Testis (tissue), 3 donors: Measurements from ENCODE around the gene MAPK1. TPM values are rescaled to one million over a fixed set of nuclear protein-coding genes. Genes with fewer than 3 reads are reported as not detected.

Experiments
- DNase-seq: peaks from one replicate; pipeline ENCODE4 v3.0.0-alpha.2; 2019
- H3K27ac ChIP-seq, 2 donors: fragments of 200-600 bp; sonication (generic); one replicate each; pipeline ENCODE4 v1.5.1; 2019
- H3K27me3 ChIP-seq: fragments of 200-600 bp; sonication (generic); one replicate; pipeline ENCODE4 v1.5.1; 2019
- H3K36me3 ChIP-seq: fragments of 200-600 bp; sonication (generic); one replicate; pipeline ENCODE4 v1.5.1; 2017; ENCODE audit warnings: low read depth; ENCODE audit errors: missing control alignments
- H3K4me1 ChIP-seq: fragments of 200-600 bp; sonication (generic); one replicate; pipeline ENCODE4 v1.5.1; 2019
- H3K4me3 ChIP-seq, 2 donors: fragments of 200-600 bp; sonication (generic); one replicate each; pipeline ENCODE4 v1.5.1; 2017 to 2019
- H3K9me3 ChIP-seq: fragments of 200-600 bp; sonication (generic); one replicate; pipeline ENCODE4 v1.5.1; 2017
- POLR2A ChIP-seq: fragments of 450-650 bp; IDR thresholded peaks from one replicate; pipeline ENCODE4 v1.6.1; 2017; ENCODE audit warnings: antibody characterized with exemption, mild to moderate bottlenecking, moderate library complexity
- WGBS, 2 donors: methylation state at CpG; one replicate each; pipeline ENCODE4 v1.1.5; 2018; 5-methylcytosine and 5-hydroxymethylcytosine counted together
- intact Hi-C: fragments of 100-400 bp; cut with DNase I; formaldehyde crosslinking; loops from one replicate; pipeline ENCODE4 v1.15.1; 2023; ENCODE audit warnings: low total_unique reads
- polyA plus RNA-seq: library from polyadenylated mRNA; stranded (reverse); fragments of 350-450 nt; fragmentation: Illumina TruSeq; extraction: RNeasy Lipid Tissue Mini Kit (QIAGEN cat#74804); gene quantifications from one replicate; pipeline ENCODE4 v1.2.3, GENCODE V29; 2014; ENCODE audit warnings: low read depth, low replicate concordance; ENCODE audit not compliant: insufficient read depth
- total RNA-seq, 2 donors: library from RNA; depleted of rRNA; stranded (reverse); fragments of >200 nt; gene quantifications; one replicate each; pipeline ENCODE4 v1.2.3, GENCODE V29; 2016
- TF ChIP-seq, protein P1 (sequence below), 3 experiments: fragments of 450-650 bp in 2 of 3; fragments of 200-600 bp in 1 of 3; sonication (generic) in 1 of 3; IDR thresholded peaks; one replicate each; pipeline ENCODE4 v1.5.1; 2016 to 2019; ENCODE audit warnings: antibody characterized with exemption in 3 of 3, mild to moderate bottlenecking in 2 of 3, moderate library complexity in 1 of 3

Gene MAPK1
- total and polyA plus RNA-seq, 3 donors from 2014 or later, result 90.2 to 143 (median 121) TPM

DNA sequence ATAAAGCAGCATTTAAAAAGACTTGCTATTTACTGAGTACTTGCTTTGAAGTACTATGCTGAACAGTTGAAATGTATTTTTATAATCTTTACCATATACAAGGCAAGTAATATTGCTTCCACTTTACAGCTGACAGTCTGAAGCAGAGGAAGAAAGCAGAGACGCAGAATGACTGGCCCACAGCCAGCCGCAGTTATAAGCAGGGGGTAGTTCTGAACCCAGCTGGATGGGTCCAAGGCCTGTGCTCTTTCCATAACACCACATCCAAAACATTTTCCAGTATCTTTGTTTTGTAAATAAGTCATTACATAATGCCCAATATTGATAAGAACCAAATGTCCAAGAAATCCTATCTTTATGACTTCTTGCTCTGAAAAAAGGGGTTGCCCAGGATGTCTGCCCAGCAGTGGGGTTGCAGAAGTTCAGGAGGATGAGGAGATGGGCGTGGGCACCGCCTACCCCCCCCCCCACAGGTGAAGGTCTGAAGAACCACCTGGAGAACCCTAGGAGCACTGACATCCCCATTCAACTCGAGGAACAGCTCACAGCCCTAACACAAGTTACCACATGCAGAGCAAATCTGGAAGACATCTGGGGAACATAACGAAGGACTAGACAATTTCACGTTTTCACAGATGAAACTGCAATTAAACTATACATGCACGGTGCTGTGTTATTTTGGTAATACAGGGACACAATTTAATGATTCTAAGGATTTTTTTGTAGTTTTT, 107.6 kb downstream of the MAPK1 start:
- H3K9me3 ChIP-seq, result no peaks in the 10 kb centered on the region
- intact Hi-C loops, result no loop called here
- H3K4me1 ChIP-seq, result peaks cover 9% of the 10 kb centered on the region
- no peak overlapping the region for H3K27ac ChIP-seq
- no peak overlapping the region for H3K4me3 ChIP-seq
- H3K36me3 ChIP-seq, result no peaks in the 10 kb centered on the region
- H3K27me3 ChIP-seq, result no peaks in the 10 kb centered on the region
- TF ChIP-seq POLR2A, result no peak
- TF ChIP-seq, protein P1, sequence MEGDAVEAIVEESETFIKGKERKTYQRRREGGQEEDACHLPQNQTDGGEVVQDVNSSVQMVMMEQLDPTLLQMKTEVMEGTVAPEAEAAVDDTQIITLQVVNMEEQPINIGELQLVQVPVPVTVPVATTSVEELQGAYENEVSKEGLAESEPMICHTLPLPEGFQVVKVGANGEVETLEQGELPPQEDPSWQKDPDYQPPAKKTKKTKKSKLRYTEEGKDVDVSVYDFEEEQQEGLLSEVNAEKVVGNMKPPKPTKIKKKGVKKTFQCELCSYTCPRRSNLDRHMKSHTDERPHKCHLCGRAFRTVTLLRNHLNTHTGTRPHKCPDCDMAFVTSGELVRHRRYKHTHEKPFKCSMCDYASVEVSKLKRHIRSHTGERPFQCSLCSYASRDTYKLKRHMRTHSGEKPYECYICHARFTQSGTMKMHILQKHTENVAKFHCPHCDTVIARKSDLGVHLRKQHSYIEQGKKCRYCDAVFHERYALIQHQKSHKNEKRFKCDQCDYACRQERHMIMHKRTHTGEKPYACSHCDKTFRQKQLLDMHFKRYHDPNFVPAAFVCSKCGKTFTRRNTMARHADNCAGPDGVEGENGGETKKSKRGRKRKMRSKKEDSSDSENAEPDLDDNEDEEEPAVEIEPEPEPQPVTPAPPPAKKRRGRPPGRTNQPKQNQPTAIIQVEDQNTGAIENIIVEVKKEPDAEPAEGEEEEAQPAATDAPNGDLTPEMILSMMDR (IDR thresholded peaks at IDR 0.05), result no peak
- no peak for DNase-seq
- WGBS, 2 donors, result 81 to 84% methylated on average over 8 of the region's 8 CpGs

DNA sequence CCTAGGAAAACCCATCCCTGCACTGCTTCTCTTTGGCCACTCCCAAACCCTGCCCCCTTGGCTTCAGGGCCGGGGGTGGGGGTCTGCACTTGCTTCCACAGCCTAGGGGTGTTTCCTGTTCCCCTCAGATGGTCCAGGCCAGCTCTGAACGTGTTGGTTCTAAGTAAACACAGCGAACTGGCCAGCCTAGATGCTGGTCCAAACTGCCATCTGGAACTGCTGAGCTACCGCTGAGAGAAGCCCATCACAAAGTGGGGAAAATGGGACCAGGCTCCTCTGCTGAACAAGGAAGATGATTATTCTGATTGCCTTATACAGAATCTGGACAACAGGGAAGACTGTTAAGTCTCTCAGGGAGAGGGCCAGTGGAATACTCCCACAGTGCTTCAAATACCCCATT, 108.4 kb downstream of the MAPK1 start:
- Histone ChIP-seq H3K27me3 (no peaks in the 10 kb centered on the region), H3K9me3 (no peaks in the 10 kb centered on the region), H3K27ac (no peak overlapping the region), H3K4me1 (peaks cover 16% of the 10 kb centered on the region), H3K36me3 (no peaks in the 10 kb centered on the region), H3K4me3 (no peak overlapping the region)
- intact Hi-C loops, result no loop called here
- no peak for DNase-seq
- 82 to 92% methylated on average over 4 of the region's 4 CpGs for WGBS, 2 donors
- TF ChIP-seq POLR2A, result no peak
- TF ChIP-seq, protein P1 (IDR thresholded peaks at IDR 0.05), result no peak

DNA sequence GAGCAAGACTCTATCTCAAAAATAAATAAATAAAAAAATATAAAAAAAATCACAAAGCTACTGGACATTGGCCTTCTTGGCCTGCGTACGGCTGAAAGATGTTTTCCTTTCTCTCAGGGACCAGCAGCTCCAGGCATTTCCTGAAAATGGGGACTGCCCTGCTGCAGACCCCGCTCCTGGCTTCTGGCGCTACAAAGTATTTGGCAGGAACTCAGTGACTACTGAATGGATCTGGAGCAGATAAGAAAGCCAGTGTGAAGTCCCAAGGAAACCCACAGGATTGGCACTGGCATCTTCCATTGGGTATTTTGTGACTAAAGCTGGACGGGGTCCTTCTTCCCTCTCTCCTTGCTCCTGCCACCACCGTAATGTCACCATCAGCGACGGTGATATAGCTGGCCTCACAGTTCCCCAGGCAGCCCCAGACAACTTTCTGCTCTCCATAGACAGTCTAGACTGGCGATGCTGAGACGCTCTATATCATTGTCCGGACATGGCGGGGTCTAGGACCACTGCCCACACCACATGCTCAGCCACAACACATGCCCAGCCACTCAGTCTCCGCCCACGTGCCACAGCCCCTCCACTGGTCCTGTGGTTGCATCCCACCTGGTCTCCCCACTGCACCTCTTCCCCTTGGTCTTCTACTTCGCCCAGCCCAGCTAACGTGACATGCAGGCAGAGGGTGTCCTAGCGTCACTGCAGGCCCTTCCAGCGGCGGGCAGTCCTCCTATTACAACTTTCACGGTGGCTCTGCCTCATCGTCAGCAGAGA, 109.2 kb downstream of the MAPK1 start:
- Histone ChIP-seq H3K27ac (no peak overlapping the region), H3K4me1 (peaks cover 19% of the 10 kb centered on the region), H3K4me3 (no peak overlapping the region), H3K9me3 (no peaks in the 10 kb centered on the region), H3K27me3 (no peaks in the 10 kb centered on the region), H3K36me3 (no peaks in the 10 kb centered on the region)
- no peak for TF ChIP-seq POLR2A
- TF ChIP-seq, protein P1 (IDR thresholded peaks at IDR 0.05), result no peak
- DNase-seq, result no peak
- intact Hi-C loops, result no loop called here
- WGBS, 2 donors, result 90 to 94% methylated on average over 21 of the region's 21 CpGs

DNA sequence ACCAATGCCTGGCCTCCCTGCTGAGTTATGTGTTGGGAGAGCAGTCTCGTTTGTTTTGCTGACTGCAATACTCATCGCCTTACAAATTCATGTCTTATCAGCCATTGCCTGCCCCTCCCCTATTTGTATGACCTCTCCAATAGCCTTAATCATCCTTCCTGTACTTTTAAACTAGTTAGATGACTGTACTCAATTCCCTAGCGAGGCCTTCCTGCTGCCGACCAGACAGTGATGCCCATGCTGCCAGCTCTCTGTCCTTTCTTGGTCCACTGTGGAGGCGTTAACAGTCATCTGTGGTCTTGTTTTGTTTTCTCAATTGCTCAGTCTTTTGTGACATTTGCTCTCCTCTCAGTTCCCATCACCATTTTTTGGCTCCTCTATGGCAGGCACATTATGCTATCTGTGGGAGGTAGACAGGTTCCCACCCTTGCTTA, 111.6 kb downstream of the MAPK1 start:
- 41 to 51% methylated on average over 5 of the region's 5 CpGs for WGBS, 2 donors
- H3K9me3 ChIP-seq, result no peaks in the 10 kb centered on the region
- no peak overlapping the region for H3K27ac ChIP-seq
- no peak for DNase-seq
- intact Hi-C loops, result no loop called here
- H3K4me3 ChIP-seq, result no peak overlapping the region
- H3K4me1 ChIP-seq, result peaks cover 19% of the 10 kb centered on the region
- no peaks in the 10 kb centered on the region for H3K27me3 ChIP-seq
- H3K36me3 ChIP-seq, result no peaks in the 10 kb centered on the region
- no peak for TF ChIP-seq POLR2A
- TF ChIP-seq, protein P1 (IDR thresholded peaks at IDR 0.05), result no peak
